Mesothelial cell of epicardium (in vitro differentiated cells): ENCODE measurements around the gene PMFBP1. TPM values are rescaled to one million over a fixed set of nuclear protein-coding genes. Genes with fewer than 3 reads are reported as not detected.

Source experiments
- DNase-seq, 2 experiments: peaks; one replicate each; pipeline ENCODE4 v3.0.0; 2021; ENCODE audit warnings: low spot score in 2 of 2; ENCODE audit not compliant: unreplicated experiment in 2 of 2
- H3K27ac Mint-ChIP-seq: 2 replicates; pipeline ENCODE4 v1.8.0; 2021; ENCODE audit warnings: mixed read lengths
- H3K27me3 Mint-ChIP-seq: 2 replicates; pipeline ENCODE4 v1.8.0; 2021; ENCODE audit warnings: low read depth, mixed read lengths
- H3K36me3 Mint-ChIP-seq: 2 replicates; pipeline ENCODE4 v1.8.0; 2021; ENCODE audit warnings: mixed read lengths
- H3K4me1 Mint-ChIP-seq: 2 replicates; pipeline ENCODE4 v1.8.0; 2021; ENCODE audit warnings: mixed read lengths
- H3K4me3 Mint-ChIP-seq: 2 replicates; pipeline ENCODE4 v1.8.0; 2021; ENCODE audit warnings: mild to moderate bottlenecking, moderate library complexity, mixed read lengths
- H3K9me3 Mint-ChIP-seq: 2 replicates; pipeline ENCODE4 v1.8.0; 2021; ENCODE audit warnings: mixed read lengths
- total RNA-seq: library from RNA; stranded (reverse); gene quantifications from 3 replicates; pipeline ENCODE4 v1.2.1, GENCODE V29; 2021
- TF ChIP-seq, protein P1 (sequence below): fragments of 200-600 bp; sonication (generic); IDR thresholded peaks from one replicate; pipeline ENCODE4 v1.5.0; 2021; ENCODE audit warnings: antibody characterized with exemption; ENCODE audit not compliant: unreplicated experiment

Gene PMFBP1
- total RNA-seq, 1 donor from 2014 or later = 4.9 TPM

DNA sequence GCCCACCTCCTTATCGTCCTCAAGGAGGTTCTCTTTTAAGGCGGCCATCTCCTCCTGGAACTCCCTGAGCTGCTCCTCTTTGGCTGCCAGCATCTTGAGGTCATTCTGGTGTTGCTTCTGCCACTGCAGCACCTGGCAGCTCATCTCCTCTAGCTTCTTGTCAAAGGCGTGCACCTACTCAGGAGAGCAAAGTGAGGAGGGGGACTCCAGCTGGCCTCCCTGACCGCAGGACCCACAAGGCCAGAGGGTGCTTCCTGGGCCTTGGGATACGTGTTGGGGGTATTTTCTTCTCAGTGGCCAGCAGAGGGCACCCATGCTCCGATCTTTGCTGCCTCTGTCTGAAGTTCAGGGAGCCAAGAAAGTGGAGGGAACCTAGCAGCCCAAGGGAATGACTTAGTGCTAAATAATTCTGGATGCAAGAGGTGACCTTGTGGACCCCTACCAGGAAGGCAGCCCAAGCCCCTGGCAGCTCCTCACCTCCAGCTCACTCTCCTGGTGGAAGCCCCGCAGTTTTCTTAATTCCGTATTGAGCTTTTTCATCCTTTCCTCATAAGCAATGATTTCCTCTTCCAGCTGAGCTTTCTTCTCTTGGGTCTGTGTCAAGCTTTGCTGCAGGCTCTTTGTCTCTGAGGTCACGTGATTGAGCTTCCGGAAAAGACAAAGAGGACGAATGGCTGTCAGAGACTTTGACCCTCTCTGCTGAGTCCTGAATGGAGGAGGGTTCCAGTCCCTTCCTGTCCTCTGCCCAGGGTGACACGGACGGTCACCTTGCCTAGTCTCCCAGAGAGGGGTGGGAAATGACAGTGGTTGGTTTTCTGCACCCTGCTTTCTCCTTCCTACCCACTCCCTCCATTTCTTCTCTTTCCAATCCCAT is 47.0 kb downstream of the PMFBP1 start:
- Mint-ChIP-seq H3K9me3 (no peaks in the 10 kb centered on the region), H3K4me3 (no peak overlapping the region), H3K27me3 (no peaks in the 10 kb centered on the region), H3K4me1 (peaks cover 3% of the 10 kb centered on the region), H3K36me3 (no peaks in the 10 kb centered on the region), H3K27ac (peak overlapping the region; percentile 12)
- TF ChIP-seq, protein P1, sequence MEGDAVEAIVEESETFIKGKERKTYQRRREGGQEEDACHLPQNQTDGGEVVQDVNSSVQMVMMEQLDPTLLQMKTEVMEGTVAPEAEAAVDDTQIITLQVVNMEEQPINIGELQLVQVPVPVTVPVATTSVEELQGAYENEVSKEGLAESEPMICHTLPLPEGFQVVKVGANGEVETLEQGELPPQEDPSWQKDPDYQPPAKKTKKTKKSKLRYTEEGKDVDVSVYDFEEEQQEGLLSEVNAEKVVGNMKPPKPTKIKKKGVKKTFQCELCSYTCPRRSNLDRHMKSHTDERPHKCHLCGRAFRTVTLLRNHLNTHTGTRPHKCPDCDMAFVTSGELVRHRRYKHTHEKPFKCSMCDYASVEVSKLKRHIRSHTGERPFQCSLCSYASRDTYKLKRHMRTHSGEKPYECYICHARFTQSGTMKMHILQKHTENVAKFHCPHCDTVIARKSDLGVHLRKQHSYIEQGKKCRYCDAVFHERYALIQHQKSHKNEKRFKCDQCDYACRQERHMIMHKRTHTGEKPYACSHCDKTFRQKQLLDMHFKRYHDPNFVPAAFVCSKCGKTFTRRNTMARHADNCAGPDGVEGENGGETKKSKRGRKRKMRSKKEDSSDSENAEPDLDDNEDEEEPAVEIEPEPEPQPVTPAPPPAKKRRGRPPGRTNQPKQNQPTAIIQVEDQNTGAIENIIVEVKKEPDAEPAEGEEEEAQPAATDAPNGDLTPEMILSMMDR = peak; percentile 69
- peak in 1 of 2 experiments; percentile 82 for DNase-seq

DNA sequence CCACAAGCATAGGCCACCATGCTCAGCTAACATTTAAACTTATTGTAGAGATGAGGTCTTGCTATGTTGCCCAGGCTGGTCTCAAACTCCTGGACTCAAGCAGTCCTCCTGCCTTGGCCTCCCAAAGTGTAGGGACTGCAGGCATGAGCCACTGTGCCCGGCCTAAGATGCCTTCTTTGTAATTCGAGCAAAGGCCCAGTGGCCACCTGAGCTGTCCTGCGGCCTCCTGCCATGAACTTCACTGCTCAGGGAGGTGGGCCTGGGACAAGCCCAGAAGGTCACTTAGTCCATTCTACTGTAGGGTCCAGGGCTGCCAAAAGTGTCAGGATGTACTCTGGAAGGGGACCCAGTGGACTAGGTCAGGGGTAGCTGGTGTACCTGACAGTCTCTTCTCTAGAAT is 47.8 kb downstream of the PMFBP1 start:
- H3K4me3 Mint-ChIP-seq = no peak overlapping the region
- H3K36me3 Mint-ChIP-seq = no peaks in the 10 kb centered on the region
- no peak for DNase-seq
- H3K4me1 Mint-ChIP-seq = peaks cover 3% of the 10 kb centered on the region
- no peaks in the 10 kb centered on the region for H3K27me3 Mint-ChIP-seq
- no peaks in the 10 kb centered on the region for H3K9me3 Mint-ChIP-seq
- H3K27ac Mint-ChIP-seq = no peak overlapping the region
- TF ChIP-seq, protein P1 = no peak

DNA sequence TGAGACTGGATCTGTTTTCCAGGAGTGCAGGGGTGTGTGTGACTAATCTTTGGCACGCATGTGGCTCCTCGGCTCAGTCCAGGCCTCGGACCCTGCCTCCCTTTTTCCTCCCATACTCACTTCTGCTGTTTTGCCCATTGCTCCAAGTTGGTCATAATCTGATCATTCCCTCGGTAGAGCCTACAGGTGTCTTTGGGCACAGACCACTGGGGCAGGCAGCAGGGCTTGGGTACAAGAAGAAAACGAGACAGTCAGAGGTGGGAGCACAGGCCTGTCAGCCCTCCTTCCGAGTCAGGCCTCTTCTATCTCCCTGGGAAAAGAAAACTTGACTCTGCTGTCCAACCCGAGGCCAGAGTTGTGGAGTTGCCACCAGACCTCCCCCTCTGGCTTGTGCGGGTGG is 48.5 kb downstream of the PMFBP1 start:
- Mint-ChIP-seq H3K4me1 (peaks cover 3% of the 10 kb centered on the region), H3K9me3 (no peaks in the 10 kb centered on the region), H3K27me3 (no peaks in the 10 kb centered on the region), H3K27ac (no peak overlapping the region), H3K4me3 (no peak overlapping the region), H3K36me3 (no peaks in the 10 kb centered on the region)
- DNase-seq = no peak
- TF ChIP-seq, protein P1 = no peak

DNA sequence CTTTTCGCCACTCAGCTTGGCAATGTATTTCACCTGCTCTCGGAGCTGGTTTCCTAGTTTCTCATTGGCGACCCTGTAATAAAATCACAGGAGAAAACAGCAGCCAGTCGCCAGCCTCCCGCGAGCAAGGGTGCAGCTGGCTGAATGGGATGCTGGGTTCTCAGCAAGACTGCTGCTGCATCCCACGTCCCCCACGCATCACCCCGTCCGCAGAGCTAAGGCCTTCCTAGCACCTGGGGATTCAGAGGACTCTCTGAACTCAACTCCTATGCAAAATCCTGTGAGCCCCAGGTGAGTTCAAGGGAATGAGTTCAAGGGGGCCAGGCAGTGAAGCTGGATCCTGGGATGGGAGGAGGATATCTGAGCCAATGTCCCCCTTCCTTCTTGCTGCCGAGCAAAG is 49.0 kb downstream of the PMFBP1 start:
- no peaks in the 10 kb centered on the region for H3K36me3 Mint-ChIP-seq
- H3K27me3 Mint-ChIP-seq = no peaks in the 10 kb centered on the region
- H3K9me3 Mint-ChIP-seq = no peaks in the 10 kb centered on the region
- no peak overlapping the region for H3K4me3 Mint-ChIP-seq
- H3K4me1 Mint-ChIP-seq = peaks cover 3% of the 10 kb centered on the region
- DNase-seq = no peak
- no peak overlapping the region for H3K27ac Mint-ChIP-seq
- TF ChIP-seq, protein P1 = no peak

DNA sequence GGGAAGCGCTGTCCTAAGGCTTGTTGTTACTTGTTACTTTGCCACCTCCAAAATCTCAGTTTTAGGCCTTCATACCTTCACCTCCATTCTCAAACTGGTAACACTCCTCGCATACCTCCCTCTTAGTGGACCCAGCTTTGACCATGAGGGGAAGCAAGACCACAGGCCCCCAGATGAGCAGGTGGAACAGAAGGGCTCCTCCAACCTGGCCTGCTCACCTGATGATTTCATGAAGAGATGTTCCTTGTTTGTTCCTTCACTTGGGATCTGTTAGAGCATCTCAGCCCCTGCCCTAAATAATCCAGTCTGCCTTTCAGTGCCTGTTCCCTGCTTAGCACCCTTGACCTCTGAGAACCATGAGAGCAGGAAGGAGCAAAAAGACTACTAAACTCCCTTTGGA is 49.6 kb downstream of the PMFBP1 start:
- no peak overlapping the region for H3K4me3 Mint-ChIP-seq
- H3K9me3 Mint-ChIP-seq = no peaks in the 10 kb centered on the region
- TF ChIP-seq, protein P1 = no peak
- H3K36me3 Mint-ChIP-seq = peaks cover 2% of the 10 kb centered on the region
- H3K4me1 Mint-ChIP-seq = peaks cover 3% of the 10 kb centered on the region
- H3K27ac Mint-ChIP-seq = no peak overlapping the region
- H3K27me3 Mint-ChIP-seq = no peaks in the 10 kb centered on the region
- no peak for DNase-seq
